GM21360 (cell line): Measurements from ENCODE around the gene TOMM7.
"Not testable (repeated sequence)": the region's sequence is repeated elsewhere in the genome, so short reads cannot be mapped to it uniquely, and the experiment has no call there.

ENCODE experiments used
- ATAC-seq: cut with Tn5 transposase; IDR thresholded peaks from one replicate; pipeline ENCODE4 v1.9.1; 2021; ENCODE audit warnings: mild to moderate bottlenecking, moderate library complexity; ENCODE audit not compliant: unreplicated experiment

TOMM7 gene

GRCh38 chr7:22826593-22826992 is 3.9 kb upstream of the TOMM7 start:
- no peak for ATAC-seq

DNA sequence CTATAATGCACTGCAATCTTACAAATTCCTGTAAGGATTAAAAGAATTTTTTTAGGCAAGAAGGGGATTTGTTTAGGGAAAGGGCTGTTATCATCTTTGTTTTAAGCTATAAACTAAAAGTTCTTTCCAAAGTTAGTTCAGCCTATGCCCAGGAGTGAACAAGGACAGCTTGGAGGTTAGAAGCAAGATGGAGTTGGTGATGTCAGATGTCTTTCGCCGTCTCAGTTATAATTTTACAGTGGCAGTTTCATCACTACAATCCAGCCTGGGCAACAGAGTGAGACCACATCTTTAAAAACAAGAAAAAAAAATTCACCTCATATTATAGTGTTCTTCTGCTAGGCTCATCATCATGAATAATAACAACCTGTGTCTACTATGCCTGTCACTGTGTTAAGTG is 2.1 kb upstream of the TOMM7 start:
- no peak for ATAC-seq

DNA sequence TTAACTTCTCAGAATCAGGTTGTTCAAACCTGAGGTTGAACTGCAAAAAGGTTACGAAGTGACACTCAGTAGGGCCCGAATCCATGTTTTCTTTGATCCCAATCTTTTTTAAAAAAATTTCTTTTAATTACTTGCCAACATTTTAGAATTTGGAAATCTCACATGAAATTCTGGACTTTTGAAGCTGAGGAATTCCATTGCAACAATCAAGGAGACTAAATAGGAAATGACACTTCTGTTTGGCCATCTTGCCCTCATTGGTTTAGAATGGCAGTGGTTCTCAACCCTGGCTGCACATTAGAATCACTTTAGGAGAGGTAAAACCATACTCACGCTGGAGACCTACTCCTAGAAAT is 471 bp upstream of the TOMM7 start:
- no peak for ATAC-seq

- no peak for ATAC-seq
Measured at GRCh38 chr7:22821702-22822485, 755 bp downstream of the TOMM7 start.

GRCh38 chr7:22819476-22819875 is 3.2 kb downstream of the TOMM7 start:
- no peak for ATAC-seq

GRCh38 chr7:22814261-22815208 is 8.1 kb downstream of the TOMM7 start:
- ATAC-seq: no peak

DNA sequence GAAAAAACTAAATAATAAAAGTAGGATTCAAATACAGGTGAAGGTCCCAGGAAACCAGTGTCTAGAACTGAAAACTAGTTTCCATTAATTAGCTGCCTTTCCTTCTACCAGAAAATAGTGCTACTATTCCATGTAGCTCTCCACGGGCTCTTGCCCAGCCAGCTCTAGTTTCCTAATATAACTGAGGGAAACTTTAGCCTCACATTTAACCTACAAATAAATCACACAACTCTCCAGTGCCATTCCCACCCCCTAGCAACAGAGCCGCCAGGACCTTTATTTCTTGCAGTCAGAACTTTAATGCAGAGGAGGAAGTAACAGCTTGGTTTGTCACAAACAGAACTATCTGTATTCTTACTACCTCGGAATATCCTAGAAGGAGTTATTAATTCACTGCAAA is 10.3 kb downstream of the TOMM7 start:
- no peak for ATAC-seq

- ATAC-seq: no peak
Measured at GRCh38 chr7:22811746-22812280, 10.8 kb downstream of the TOMM7 start.

GRCh38 chr7:22810843-22811242 is 11.8 kb downstream of the TOMM7 start:
- no peak for ATAC-seq

GRCh38 chr7:22809902-22810642 is 12.6 kb downstream of the TOMM7 start:
- no peak for ATAC-seq

DNA sequence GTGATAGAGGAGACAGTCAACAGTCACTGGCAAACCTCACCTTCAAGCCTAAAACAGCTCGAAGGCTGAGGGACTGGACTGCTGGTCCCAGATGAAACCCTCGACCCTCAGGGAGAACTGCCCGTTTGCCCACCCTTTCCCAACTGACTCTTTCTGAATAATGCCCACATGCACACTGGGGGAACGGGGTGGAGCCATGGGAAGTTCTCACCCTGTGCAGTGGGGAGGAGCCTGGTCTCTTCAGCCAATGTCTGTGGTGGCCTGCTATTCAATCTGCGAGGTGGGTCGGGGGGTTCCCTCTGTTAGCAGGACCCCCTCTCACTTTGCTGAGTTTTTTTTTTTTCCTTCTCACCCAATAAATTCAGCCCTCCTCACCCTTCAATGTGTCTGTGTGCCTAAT is 14.5 kb downstream of the TOMM7 start:
- no peak for ATAC-seq

- no peak for ATAC-seq
Measured at GRCh38 chr7:22806752-22807151, 15.9 kb downstream of the TOMM7 start.

GRCh38 chr7:22805227-22805626 is 17.4 kb downstream of the TOMM7 start:
- no peak for ATAC-seq

GRCh38 chr7:22802831-22803230 is 19.8 kb downstream of the TOMM7 start:
- not testable (repeated sequence) for ATAC-seq

- ATAC-seq: no peak
Measured at GRCh38 chr7:22802426-22802825, 20.2 kb downstream of the TOMM7 start.

GRCh38 chr7:22801912-22802311 is 20.7 kb downstream of the TOMM7 start:
- ATAC-seq: no peak

- no peak for ATAC-seq
Measured at GRCh38 chr7:22799633-22800032, 23.0 kb downstream of the TOMM7 start.

DNA sequence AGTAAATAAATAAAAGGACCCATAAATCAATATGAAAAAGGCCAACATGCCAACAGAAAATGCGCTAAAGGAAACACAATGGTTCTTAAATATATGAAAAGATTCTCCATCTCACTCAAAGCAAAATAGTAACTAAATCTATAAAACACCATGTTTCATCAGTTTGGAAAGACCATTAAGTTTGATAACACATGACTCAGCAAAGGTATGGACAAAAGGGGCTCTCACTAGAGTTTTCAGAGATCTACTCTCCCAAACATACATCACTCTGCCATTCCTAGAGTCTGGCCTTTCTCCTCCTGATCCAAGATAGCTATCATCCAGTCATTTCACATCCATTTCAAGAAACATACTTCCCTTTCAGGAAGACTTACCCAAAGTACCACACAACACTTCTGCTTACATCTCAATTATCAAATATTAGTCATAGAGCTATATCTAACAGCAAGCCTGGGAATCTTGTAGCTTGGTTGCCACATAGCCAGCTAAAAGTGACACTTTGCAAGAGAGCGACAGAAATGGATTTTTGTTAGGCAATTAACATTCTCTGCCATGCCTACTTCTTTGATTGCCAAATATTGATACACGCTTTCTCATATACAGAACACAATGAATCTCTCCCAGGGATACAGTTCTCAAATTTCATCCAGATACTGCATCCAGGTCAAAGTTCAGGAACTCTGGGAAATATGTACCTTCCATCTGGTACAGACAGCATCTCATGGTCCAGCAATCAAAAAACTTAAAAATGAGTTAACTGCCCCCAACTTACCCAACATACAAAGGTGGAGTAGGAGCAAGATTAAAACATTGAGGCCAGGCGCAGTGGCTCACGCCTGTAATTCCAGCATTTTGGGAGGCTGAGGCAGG is 28.8 kb downstream of the TOMM7 start:
- no peak for ATAC-seq

DNA sequence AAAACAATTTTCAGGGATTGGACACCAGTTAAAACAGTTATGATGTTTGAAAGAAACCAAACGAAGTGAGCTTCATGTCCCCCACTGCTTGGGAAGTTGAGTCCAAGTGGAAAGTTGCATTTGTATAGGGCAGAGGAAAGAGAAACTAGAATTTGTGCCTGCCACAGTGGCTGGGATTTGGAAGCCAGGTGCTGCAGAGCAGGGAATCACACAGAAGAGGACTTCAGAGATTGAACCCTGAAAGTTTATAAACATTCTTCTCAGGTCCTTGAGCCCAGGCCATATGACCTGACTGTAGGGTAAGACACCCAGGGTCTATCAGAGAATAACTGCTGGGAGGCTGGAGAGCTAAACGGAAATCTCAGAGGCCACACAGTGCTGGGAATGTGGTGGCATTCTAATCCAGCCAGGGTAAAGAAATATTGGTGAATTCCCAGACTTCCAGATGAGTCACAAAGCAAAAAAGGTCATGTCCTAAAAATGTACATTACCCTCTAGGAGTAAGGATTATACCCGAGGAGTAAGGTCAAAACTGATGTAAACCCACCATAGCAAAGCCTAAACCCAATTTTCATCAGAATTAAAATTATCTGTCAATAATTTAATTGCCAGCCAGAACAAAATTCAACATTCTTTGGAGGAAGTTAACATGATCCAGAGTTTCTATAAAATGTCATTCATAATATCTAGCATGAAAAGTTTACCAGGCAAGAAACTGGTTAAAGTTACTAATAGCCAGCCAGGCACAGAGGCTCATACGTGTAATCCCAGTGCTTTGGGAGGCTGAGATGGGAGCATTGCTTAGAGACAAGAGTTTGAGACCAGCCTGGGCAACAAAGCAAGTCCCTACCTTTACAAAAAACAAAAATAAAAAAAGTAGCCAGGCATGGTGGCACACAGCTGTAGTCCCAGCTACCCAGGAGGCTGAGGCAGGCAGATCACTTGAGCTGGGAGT is 31.2 kb downstream of the TOMM7 start:
- no peak for ATAC-seq
